ENCODE results near the gene VEPH1.

Gene VEPH1

GRCh38 chr3:157300981-157301663 is 202.1 kb downstream of the VEPH1 start:
- no peak for TF ChIP-seq CTCF (IDR thresholded peaks at IDR 0.05; ENCODE audit: low read depth, low read length)
- Histone ChIP-seq H3K27me3 (ENCODE audit: insufficient read depth, low read depth, severe bottlenecking) (no peaks in the 10 kb centered on the region), H3K9me3 (ENCODE audit: severe bottlenecking) (no peaks in the 10 kb centered on the region), H3K27ac (no peak overlapping the region), H3K4me3 (ENCODE audit: low read depth, low read length) (no peak overlapping the region), H3K36me3 (no peaks in the 10 kb centered on the region)
- no peak for DNase-seq

- Histone ChIP-seq H3K27me3 (ENCODE audit: insufficient read depth, low read depth, severe bottlenecking) (no peaks in the 10 kb centered on the region), H3K27ac (no peak overlapping the region), H3K4me3 (ENCODE audit: low read depth, low read length) (no peak overlapping the region), H3K9me3 (ENCODE audit: severe bottlenecking) (no peaks in the 10 kb centered on the region), H3K36me3 (no peaks in the 10 kb centered on the region)
- no peak for TF ChIP-seq CTCF (IDR thresholded peaks at IDR 0.05; ENCODE audit: low read depth, low read length)
- DNase-seq, result no peak
Measured at GRCh38 chr3:157300094-157300493, 203.1 kb downstream of the VEPH1 start.

GRCh38 chr3:157297328-157297915 is 205.8 kb downstream of the VEPH1 start:
- no peak for TF ChIP-seq CTCF (IDR thresholded peaks at IDR 0.05; ENCODE audit: low read depth, low read length)
- no peaks in the 10 kb centered on the region for H3K27me3 ChIP-seq (ENCODE audit: insufficient read depth, low read depth, severe bottlenecking)
- H3K9me3 ChIP-seq (ENCODE audit: severe bottlenecking), result no peaks in the 10 kb centered on the region
- no peak for DNase-seq
- no peak overlapping the region for H3K4me3 ChIP-seq (ENCODE audit: low read depth, low read length)
- H3K36me3 ChIP-seq, result no peaks in the 10 kb centered on the region
- no peak overlapping the region for H3K27ac ChIP-seq

GRCh38 chr3:157294953-157295352 is 208.3 kb downstream of the VEPH1 start:
- Histone ChIP-seq H3K27me3 (ENCODE audit: insufficient read depth, low read depth, severe bottlenecking) (no peaks in the 10 kb centered on the region), H3K27ac (no peak overlapping the region), H3K36me3 (no peaks in the 10 kb centered on the region), H3K9me3 (ENCODE audit: severe bottlenecking) (no peaks in the 10 kb centered on the region), H3K4me3 (ENCODE audit: low read depth, low read length) (no peak overlapping the region)
- TF ChIP-seq CTCF (IDR thresholded peaks at IDR 0.05; ENCODE audit: low read depth, low read length), result no peak
- no peak for DNase-seq

- DNase-seq, result no peak
- Histone ChIP-seq H3K9me3 (ENCODE audit: severe bottlenecking) (no peaks in the 10 kb centered on the region), H3K27ac (no peak overlapping the region)
Measured at GRCh38 chr3:157294491-157294890, 208.7 kb downstream of the VEPH1 start.

More at GRCh38 chr3:157294491-157294890, 208.7 kb downstream of the VEPH1 start:
- TF ChIP-seq CTCF (IDR thresholded peaks at IDR 0.05; ENCODE audit: low read depth, low read length), result no peak
- no peak overlapping the region for H3K4me3 ChIP-seq (ENCODE audit: low read depth, low read length)
- no peaks in the 10 kb centered on the region for H3K36me3 ChIP-seq
- no peaks in the 10 kb centered on the region for H3K27me3 ChIP-seq (ENCODE audit: insufficient read depth, low read depth, severe bottlenecking)
